ENCODE data around the gene GSDMA. TPM values are rescaled to one million over a fixed set of nuclear protein-coding genes. Genes with fewer than 3 reads are reported as not detected.

GSDMA gene
- total RNA-seq, 1 donor from 2014 or later, result 0.26 TPM

GRCh38 chr17:39951924-39952679, 10.7 kb upstream of the GSDMA start:
- no peak for FAIRE-seq
- Histone ChIP-seq H3K27me3 (ENCODE audit: control insufficient read depth, insufficient read depth, low read length) (no peaks in the 10 kb centered on the region), H3K4me3 (ENCODE audit: low read depth, low read length) (peak overlapping the region; percentile 35), H3K36me3 (ENCODE audit: control insufficient read depth, insufficient read depth, low read length) (no peaks in the 10 kb centered on the region)
- no peak for DNase-seq (ENCODE audit: low read depth)
- no peak for TF ChIP-seq CTCF (IDR thresholded peaks at IDR 0.05; ENCODE audit: insufficient read depth, low read length, severe bottlenecking)

- FAIRE-seq (no peak), DNase-seq (ENCODE audit: low read depth) (peak; percentile 77)
- Histone ChIP-seq H3K36me3 (ENCODE audit: control insufficient read depth, insufficient read depth, low read length) (no peaks in the 10 kb centered on the region), H3K4me3 (ENCODE audit: low read depth, low read length) (peak overlapping the region; percentile 41), H3K27me3 (ENCODE audit: control insufficient read depth, insufficient read depth, low read length) (no peaks in the 10 kb centered on the region)
- TF ChIP-seq CTCF (IDR thresholded peaks at IDR 0.05; ENCODE audit: insufficient read depth, low read length, severe bottlenecking), result no peak
Observed at GRCh38 chr17:39952680-39953470, 9.9 kb upstream of the GSDMA start.

DNA sequence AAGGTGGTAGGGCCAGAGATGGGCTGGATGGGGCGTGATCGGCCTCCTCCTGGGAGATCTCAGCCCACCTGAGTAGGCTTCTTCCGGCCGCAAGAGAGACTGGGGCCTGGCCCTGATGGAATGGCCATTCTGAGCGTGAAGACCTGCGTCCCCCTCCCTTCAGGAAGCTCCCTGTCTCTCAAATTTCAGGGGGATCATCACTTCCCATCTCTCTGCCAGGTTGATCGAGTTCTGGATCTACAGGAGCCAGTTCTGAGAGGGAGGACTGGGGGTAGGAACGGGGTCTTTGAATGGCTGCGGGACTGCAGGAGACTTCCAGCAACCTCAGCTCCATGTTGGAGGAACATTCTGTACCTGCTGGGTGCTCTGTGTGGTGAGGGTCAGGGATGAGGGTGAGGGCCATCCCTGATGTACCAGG, 9.3 kb upstream of the GSDMA start:
- no peaks in the 10 kb centered on the region for H3K27me3 ChIP-seq (ENCODE audit: control insufficient read depth, insufficient read depth, low read length)
- H3K4me3 ChIP-seq (ENCODE audit: low read depth, low read length), result peak overlapping the region; percentile 41
- DNase-seq (ENCODE audit: low read depth), result no peak
- no peak for TF ChIP-seq CTCF (IDR thresholded peaks at IDR 0.05; ENCODE audit: insufficient read depth, low read length, severe bottlenecking)
- FAIRE-seq, result no peak
- H3K36me3 ChIP-seq (ENCODE audit: control insufficient read depth, insufficient read depth, low read length), result no peaks in the 10 kb centered on the region

DNA sequence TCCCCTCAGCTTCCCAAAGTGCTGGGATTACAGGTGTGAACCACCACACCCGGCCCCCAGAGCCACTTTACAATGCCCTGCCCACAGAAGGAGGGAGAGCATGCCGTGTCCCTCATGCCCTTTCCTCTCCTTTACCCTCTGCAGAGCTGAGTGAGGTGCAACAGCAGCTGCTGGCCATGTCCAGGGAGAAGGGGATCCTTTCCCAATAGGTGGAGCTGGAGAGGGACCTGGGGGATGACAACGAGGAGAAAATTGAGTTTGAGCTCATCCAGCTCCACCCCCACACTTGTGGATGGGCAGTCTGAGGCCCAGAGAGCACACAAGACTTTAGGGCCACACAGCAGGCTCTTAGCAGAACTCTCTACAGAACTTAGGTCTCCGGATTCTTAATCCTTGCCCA, 7.9 kb upstream of the GSDMA start:
- no peaks in the 10 kb centered on the region for H3K36me3 ChIP-seq (ENCODE audit: control insufficient read depth, insufficient read depth, low read length)
- H3K27me3 ChIP-seq (ENCODE audit: control insufficient read depth, insufficient read depth, low read length), result no peaks in the 10 kb centered on the region
- no peak for TF ChIP-seq CTCF (IDR thresholded peaks at IDR 0.05; ENCODE audit: insufficient read depth, low read length, severe bottlenecking)
- DNase-seq (ENCODE audit: low read depth) (no peak), FAIRE-seq (no peak)
- H3K4me3 ChIP-seq (ENCODE audit: low read depth, low read length), result no peak overlapping the region

DNA sequence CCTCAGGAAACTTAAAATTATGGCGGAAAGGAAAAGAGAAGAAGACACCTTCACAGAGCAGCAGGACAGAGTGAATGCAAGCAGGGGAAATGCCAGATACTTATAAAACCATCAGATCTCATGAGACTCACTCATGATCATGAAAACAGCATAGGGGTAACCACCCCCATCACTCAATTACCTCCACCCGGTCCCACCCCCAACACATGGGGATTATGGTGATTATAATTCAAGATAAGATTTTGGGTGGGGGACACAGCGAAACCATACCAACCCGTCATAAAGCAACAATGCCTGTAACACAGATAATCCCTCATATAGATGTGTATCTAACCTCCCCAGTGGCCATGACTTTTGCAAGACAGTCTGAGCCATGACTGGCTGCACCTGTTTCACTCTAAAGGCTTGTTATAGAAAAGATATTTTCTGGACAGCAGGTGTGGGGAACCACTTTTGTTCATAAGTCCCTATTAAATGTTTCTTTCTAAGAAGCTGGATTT, 7.0 kb upstream of the GSDMA start:
- TF ChIP-seq CTCF (IDR thresholded peaks at IDR 0.05; ENCODE audit: insufficient read depth, low read length, severe bottlenecking), result no peak
- no peak for DNase-seq (ENCODE audit: low read depth)
- Histone ChIP-seq H3K36me3 (ENCODE audit: control insufficient read depth, insufficient read depth, low read length) (no peaks in the 10 kb centered on the region), H3K27me3 (ENCODE audit: control insufficient read depth, insufficient read depth, low read length) (no peaks in the 10 kb centered on the region), H3K4me3 (ENCODE audit: low read depth, low read length) (no peak overlapping the region)
- no peak for FAIRE-seq

All from bronchial epithelial cell (primary cell).